ENCODE results near the gene RBMS1. TPM values are rescaled to one million over a fixed set of nuclear protein-coding genes. Genes with fewer than 3 reads are reported as not detected.

The RBMS1 gene
- total and polyA plus RNA-seq, 2 of the 13 experiments (the other 11 are each of a cell fraction or from before 2014, with no cell fraction given) = 55.5 to 110 TPM

GRCh38 chr2:160347269-160347863 is 146.2 kb downstream of the RBMS1 start:
- no TSS peak for BruUV-seq (replicated peaks)
- no peaks in the 10 kb centered on the region for H3K79me2 ChIP-seq (ENCODE audit: insufficient read depth, low read length)
- ATAC-seq (no peak), DNase-seq (ENCODE audit: low spot score) (no peak), FAIRE-seq (no peak)
- H4K20me1 ChIP-seq (ENCODE audit: insufficient read depth, low read length) = 0 out of 2 replicates have a peak, but pooled peaks cover 4% of the 10 kb centered on the region
- H3K4me3 ChIP-seq (replicated peaks in 1 of 3; ENCODE audit: insufficient read depth in 1 of 3, low read depth in 2 of 3, low read length in 3 of 3) = no peak overlapping the region
- no peak overlapping the region for H3K9ac ChIP-seq (ENCODE audit: insufficient read depth, low read depth, low read length)
- intact Hi-C loops (cut with micrococcal nuclease; ENCODE audit: unreplicated experiment) (no loop called here), in situ Hi-C loops (cut with HindIII; ENCODE audit: extremely low pct_ligation_motif_present, low pct_unique_long_range_greater_than_20kb) (no loop called here)
- H2AFZ ChIP-seq (ENCODE audit: low read length) = no peak overlapping the region
- no peak overlapping the region for H3K27ac ChIP-seq (ENCODE audit: extremely low read length, insufficient read depth, low read length)
- peaks cover 5 to 8% of the 10 kb centered on the region in 2 experiments; a peak in 3 of 5 replicates for H3K36me3 ChIP-seq (replicated peaks in 1 of 2; ENCODE audit: control insufficient read depth in 1 of 2, insufficient read depth in 2 of 2, low read length in 2 of 2)
- H3K4me2 ChIP-seq (ENCODE audit: low read depth, low read length) = no peak overlapping the region
- no peak for TF ChIP-seq KLF12 (CRISPR knock-in tag; IDR thresholded peaks at IDR 0.05; ENCODE audit: borderline replicate concordance)
- TF ChIP-seq ZNF7 (CRISPR knock-in tag; IDR thresholded peaks at IDR 0.05) = no peak
- TF ChIP-seq, protein P1, sequence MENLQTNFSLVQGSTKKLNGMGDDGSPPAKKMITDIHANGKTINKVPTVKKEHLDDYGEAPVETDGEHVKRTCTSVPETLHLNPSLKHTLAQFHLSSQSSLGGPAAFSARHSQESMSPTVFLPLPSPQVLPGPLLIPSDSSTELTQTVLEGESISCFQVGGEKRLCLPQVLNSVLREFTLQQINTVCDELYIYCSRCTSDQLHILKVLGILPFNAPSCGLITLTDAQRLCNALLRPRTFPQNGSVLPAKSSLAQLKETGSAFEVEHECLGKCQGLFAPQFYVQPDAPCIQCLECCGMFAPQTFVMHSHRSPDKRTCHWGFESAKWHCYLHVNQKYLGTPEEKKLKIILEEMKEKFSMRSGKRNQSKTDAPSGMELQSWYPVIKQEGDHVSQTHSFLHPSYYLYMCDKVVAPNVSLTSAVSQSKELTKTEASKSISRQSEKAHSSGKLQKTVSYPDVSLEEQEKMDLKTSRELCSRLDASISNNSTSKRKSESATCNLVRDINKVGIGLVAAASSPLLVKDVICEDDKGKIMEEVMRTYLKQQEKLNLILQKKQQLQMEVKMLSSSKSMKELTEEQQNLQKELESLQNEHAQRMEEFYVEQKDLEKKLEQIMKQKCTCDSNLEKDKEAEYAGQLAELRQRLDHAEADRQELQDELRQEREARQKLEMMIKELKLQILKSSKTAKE (CRISPR knock-in tag; IDR thresholded peaks at IDR 0.05; ENCODE audit: borderline replicate concordance) = no peak
- TF ChIP-seq ZNF343 (CRISPR knock-in tag; IDR thresholded peaks at IDR 0.05) = no peak
- no peak for TF ChIP-seq ATF7-NPFF (CRISPR knock-in tag; IDR thresholded peaks at IDR 0.05; ENCODE audit: low read depth)
- TF ChIP-seq ZNF20 (CRISPR knock-in tag; IDR thresholded peaks at IDR 0.05) = no peak
- TF ChIP-seq, protein P2, sequence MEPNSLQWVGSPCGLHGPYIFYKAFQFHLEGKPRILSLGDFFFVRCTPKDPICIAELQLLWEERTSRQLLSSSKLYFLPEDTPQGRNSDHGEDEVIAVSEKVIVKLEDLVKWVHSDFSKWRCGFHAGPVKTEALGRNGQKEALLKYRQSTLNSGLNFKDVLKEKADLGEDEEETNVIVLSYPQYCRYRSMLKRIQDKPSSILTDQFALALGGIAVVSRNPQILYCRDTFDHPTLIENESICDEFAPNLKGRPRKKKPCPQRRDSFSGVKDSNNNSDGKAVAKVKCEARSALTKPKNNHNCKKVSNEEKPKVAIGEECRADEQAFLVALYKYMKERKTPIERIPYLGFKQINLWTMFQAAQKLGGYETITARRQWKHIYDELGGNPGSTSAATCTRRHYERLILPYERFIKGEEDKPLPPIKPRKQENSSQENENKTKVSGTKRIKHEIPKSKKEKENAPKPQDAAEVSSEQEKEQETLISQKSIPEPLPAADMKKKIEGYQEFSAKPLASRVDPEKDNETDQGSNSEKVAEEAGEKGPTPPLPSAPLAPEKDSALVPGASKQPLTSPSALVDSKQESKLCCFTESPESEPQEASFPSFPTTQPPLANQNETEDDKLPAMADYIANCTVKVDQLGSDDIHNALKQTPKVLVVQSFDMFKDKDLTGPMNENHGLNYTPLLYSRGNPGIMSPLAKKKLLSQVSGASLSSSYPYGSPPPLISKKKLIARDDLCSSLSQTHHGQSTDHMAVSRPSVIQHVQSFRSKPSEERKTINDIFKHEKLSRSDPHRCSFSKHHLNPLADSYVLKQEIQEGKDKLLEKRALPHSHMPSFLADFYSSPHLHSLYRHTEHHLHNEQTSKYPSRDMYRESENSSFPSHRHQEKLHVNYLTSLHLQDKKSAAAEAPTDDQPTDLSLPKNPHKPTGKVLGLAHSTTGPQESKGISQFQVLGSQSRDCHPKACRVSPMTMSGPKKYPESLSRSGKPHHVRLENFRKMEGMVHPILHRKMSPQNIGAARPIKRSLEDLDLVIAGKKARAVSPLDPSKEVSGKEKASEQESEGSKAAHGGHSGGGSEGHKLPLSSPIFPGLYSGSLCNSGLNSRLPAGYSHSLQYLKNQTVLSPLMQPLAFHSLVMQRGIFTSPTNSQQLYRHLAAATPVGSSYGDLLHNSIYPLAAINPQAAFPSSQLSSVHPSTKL (CRISPR knock-in tag; IDR thresholded peaks at IDR 0.05) = no peak
- TF ChIP-seq NFRKB (IDR thresholded peaks at IDR 0.05) = no peak
- CTCF ChIA-PET (ENCODE audit: low intra/inter-chr PET ratio, low total read pairs) = no interaction called here
- no peaks in the 10 kb centered on the region for H3K27me3 ChIP-seq (ENCODE audit: control insufficient read depth in 1 of 2, insufficient read depth in 2 of 2, low read length in 2 of 2)
- POLR2A ChIA-PET = no interaction called here
- H3K4me1 ChIP-seq (ENCODE audit: insufficient read depth, low read length) = peaks cover 12% of the 10 kb centered on the region
- no peaks in the 10 kb centered on the region for H3K9me3 ChIP-seq (ENCODE audit: low read length)
- 94% methylated on average over 1 of the region's 1 CpG for WGBS (ENCODE audit: low lambda C conversion rate)

All from HepG2 (cell line).